ENCODE results near the gene CCDC85B.

The CCDC85B gene

DNA sequence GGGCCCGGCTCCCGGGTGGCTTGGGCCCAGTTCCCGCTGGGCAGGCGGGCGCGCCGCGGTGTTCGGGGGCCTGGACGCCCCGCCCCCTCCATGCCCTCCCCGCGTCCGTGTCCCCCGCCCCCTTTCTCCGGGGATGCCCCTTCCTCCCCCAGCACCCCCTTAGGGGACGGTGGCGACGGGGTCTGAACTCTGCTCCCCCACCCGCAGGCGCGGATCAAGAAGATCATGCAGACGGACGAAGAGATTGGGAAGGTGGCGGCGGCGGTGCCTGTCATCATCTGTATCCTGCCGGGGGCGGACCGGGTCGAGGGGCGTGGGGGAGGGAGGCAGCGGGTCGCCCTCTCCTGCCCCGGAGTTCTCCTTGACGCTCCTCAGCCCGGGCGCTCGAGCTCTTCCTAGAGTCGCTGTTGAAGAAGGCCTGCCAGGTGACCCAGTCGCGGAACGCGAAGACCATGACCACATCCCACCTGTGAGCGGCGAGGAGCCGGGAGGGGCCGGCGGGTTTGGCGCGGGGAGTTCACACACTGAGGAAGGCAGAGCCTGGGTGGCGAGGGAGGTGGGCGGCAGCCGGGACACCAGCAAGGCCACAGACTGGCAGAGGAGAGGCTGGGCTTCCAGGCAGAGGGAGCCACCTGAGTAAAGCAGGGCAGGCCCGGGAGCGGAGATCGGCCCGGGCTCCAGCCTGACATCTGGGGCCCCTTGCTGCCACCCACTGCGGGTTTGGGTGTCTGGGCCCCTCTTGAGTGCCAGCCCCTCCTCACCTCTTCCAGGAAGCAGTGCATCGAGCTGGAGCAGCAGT, 29.3 kb downstream of the CCDC85B start:
- H3K36me3 ChIP-seq (ENCODE audit: control insufficient read depth, insufficient read depth, low read length, severe bottlenecking) = peaks cover 21% of the 10 kb centered on the region
- peak; percentile 50 for DNase-seq (ENCODE audit: low read depth)
- H3K9me3 ChIP-seq (ENCODE audit: control insufficient read depth, low read length) = no peaks in the 10 kb centered on the region

DNA sequence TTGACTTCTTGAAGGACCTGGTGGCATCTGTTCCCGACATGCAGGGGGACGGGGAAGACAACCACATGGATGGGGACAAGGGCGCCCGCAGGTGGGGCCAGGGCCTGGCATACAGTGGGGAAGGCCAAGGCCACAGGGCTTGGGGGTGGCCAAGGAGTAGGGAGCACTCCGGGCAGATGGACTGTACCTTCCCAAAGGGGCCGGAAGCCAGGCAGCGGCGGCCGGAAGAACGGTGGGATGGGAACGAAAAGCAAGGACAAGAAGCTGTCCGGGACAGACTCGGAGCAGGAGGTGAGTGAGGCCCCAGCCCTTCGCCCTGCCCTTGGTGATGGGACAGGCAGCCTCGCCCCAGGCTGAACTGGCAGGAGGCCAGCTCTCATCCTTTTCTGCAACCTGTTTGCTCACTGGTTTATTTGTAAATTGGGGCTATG, 29.9 kb downstream of the CCDC85B start:
- Histone ChIP-seq H3K9ac (ENCODE audit: low read length) (peak overlapping the region; percentile 92), H3K36me3 (ENCODE audit: control insufficient read depth, insufficient read depth, low read length, severe bottlenecking) (peaks cover 26% of the 10 kb centered on the region), H3K4me3 (ENCODE audit: low read length) (peak overlapping the region; percentile 92), H3K9me3 (ENCODE audit: control insufficient read depth, low read length) (no peaks in the 10 kb centered on the region), H3K4me1 (ENCODE audit: control insufficient read depth, insufficient read depth, low read length) (peaks cover 39% of the 10 kb centered on the region), H3K27me3 (replicated peaks; ENCODE audit: control insufficient read depth, insufficient read depth, low read length) (no peaks in the 10 kb centered on the region)
- no peak for DNase-seq (ENCODE audit: low read depth)

More for the DNA sequence above, 29.3 kb downstream of the CCDC85B start:
- H3K9ac ChIP-seq (ENCODE audit: low read length) = peak overlapping the region; percentile 92
- no peaks in the 10 kb centered on the region for H3K27me3 ChIP-seq (replicated peaks; ENCODE audit: control insufficient read depth, insufficient read depth, low read length)
- H3K4me3 ChIP-seq (ENCODE audit: low read length) = peak overlapping the region; percentile 92
- peaks cover 45% of the 10 kb centered on the region for H3K4me1 ChIP-seq (ENCODE audit: control insufficient read depth, insufficient read depth, low read length)

DNA sequence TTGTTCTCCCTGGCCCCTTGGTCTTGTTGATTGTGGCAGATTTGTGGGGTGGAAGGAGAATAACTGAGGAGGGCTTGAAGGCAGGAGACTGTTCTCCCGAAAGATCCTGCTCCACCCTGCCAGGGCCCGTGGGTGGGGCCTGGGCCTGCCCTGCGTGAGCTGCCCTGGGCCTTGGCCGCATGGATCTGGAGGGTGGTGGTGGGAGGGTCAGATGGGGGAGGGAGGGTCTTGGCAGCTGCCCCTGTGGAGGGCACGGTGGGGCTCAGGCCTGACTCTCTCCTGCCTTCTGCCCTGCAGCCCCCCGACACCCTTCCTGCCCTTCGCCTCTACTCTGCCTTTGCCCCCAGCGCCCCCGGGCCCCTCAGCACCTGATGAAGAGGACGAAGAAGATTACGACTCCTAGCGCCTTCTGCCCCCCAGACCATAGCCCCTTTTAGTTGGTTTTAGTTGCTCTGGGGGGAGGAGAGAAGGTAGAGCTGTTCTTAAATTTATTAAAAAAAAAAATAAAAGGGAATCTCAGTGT, 30.6 kb downstream of the CCDC85B start:
- peaks cover 26% of the 10 kb centered on the region for H3K36me3 ChIP-seq (ENCODE audit: control insufficient read depth, insufficient read depth, low read length, severe bottlenecking)
- H3K4me3 ChIP-seq (ENCODE audit: low read length) = peak overlapping the region; percentile 92
- H3K9ac ChIP-seq (ENCODE audit: low read length) = peak overlapping the region; percentile 92

DNA sequence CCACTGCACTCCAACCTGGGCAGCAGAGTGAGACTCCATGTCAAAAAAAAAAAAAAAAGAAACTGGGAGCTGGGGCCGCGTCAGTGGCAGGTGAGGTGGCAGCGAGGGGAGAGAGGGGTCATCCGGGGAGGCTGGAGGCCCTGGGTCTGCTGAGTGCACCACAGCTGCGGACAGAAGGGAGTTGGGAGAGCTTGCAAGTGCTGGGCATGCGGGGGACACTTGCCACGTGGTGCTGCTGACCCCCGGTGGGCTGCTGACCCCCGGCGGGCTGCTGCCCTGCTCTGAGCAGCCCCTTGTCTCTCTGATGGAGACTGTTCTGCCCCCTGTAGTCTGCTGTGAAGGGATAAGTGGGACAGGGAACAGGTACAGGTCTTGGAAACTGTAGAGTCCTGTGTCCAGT, 31.4 kb downstream of the CCDC85B start:
- Histone ChIP-seq H3K9me3 (ENCODE audit: control insufficient read depth, low read length) (no peaks in the 10 kb centered on the region), H3K4me1 (ENCODE audit: control insufficient read depth, insufficient read depth, low read length) (peaks cover 24% of the 10 kb centered on the region), H3K36me3 (ENCODE audit: control insufficient read depth, insufficient read depth, low read length, severe bottlenecking) (peaks cover 26% of the 10 kb centered on the region), H3K4me3 (ENCODE audit: low read length) (no peak overlapping the region), H3K27me3 (replicated peaks; ENCODE audit: control insufficient read depth, insufficient read depth, low read length) (no peaks in the 10 kb centered on the region), H3K9ac (ENCODE audit: low read length) (peak overlapping the region; percentile 60)
- no peak for DNase-seq (ENCODE audit: low read depth)

More for the DNA sequence above, 30.6 kb downstream of the CCDC85B start:
- no peaks in the 10 kb centered on the region for H3K27me3 ChIP-seq (replicated peaks; ENCODE audit: control insufficient read depth, insufficient read depth, low read length)
- H3K4me1 ChIP-seq (ENCODE audit: control insufficient read depth, insufficient read depth, low read length) = peaks cover 32% of the 10 kb centered on the region
- no peak for DNase-seq (ENCODE audit: low read depth)
- no peaks in the 10 kb centered on the region for H3K9me3 ChIP-seq (ENCODE audit: control insufficient read depth, low read length)

DNA sequence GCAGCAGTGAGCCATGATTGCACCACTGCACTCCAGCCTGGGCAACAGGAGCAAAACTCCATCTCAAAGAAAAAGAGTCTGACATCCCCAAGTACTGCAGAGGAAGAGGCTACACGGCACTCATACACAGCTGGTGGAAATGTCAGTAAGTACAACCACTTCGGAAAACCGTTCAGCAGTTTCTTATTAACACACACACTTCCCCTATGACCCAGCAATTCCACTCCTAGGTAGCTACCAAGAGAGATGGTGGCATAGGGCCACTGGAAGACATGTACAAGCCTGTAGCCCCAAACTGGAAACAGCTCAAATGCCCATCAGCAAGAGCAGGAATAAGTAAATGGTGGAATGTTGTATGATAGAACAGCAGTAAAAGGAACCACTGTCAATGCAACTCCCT, 32.1 kb downstream of the CCDC85B start:
- Histone ChIP-seq H3K9me3 (ENCODE audit: control insufficient read depth, low read length) (no peaks in the 10 kb centered on the region), H3K4me3 (ENCODE audit: low read length) (no peak overlapping the region), H3K36me3 (ENCODE audit: control insufficient read depth, insufficient read depth, low read length, severe bottlenecking) (peaks cover 26% of the 10 kb centered on the region), H3K4me1 (ENCODE audit: control insufficient read depth, insufficient read depth, low read length) (peaks cover 17% of the 10 kb centered on the region), H3K9ac (ENCODE audit: low read length) (no peak overlapping the region), H3K27me3 (replicated peaks; ENCODE audit: control insufficient read depth, insufficient read depth, low read length) (no peaks in the 10 kb centered on the region)
- no peak for DNase-seq (ENCODE audit: low read depth)

DNA sequence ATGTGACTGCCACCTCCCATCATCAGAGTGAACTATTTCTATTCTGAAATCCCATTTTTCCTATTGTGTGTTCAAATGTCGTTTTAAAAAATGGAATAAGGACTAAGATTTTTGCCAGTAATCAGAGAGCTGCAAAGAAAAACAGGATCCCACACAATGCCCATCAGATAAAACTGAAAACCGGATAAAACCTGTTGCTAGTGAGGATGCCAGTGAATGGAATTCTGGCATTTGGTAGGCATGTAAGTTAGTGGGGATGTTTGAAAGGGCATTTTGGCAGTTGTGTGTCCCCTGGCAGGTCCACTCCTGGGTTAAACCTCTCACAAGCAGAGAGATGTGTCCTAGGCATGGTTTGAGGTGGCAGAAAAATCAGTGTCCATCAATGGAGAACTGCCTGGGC, 34.9 kb downstream of the CCDC85B start:
- DNase-seq (ENCODE audit: low read depth) = no peak
- peaks cover 6% of the 10 kb centered on the region for H3K4me1 ChIP-seq (ENCODE audit: control insufficient read depth, insufficient read depth, low read length)
- H3K9ac ChIP-seq (ENCODE audit: low read length) = no peak overlapping the region
- H3K27me3 ChIP-seq (replicated peaks; ENCODE audit: control insufficient read depth, insufficient read depth, low read length) = no peaks in the 10 kb centered on the region
- H3K9me3 ChIP-seq (ENCODE audit: control insufficient read depth, low read length) = no peaks in the 10 kb centered on the region
- no peak overlapping the region for H3K4me3 ChIP-seq (ENCODE audit: low read length)
- H3K36me3 ChIP-seq (ENCODE audit: control insufficient read depth, insufficient read depth, low read length, severe bottlenecking) = peaks cover 26% of the 10 kb centered on the region

DNA sequence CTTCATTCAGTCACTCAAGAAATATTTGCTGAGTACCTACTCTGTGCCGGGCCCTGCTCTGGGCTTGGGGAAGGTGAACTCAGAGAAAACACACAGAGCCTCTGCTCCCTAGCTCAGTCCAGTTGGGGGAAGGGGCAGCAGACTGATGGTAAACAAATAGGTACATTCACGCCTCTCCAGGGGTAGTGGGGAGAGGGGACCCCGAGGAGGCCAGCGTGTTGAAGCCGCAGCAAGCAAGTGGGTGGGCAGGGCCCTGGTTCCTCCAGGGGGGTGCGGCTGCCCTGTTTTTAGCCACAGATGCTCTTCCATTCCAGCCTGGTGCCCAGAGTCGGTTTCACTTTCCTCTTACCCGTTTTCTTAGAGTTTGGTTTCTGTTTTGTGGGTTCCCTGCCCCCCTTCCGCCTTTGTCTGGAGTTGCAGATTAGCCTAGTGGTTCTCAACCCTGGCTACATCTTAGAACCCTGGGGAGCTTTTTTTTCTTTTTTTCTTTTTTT, 37.5 kb downstream of the CCDC85B start:
- H3K27me3 ChIP-seq (replicated peaks; ENCODE audit: control insufficient read depth, insufficient read depth, low read length) = no peaks in the 10 kb centered on the region
- H3K9me3 ChIP-seq (ENCODE audit: control insufficient read depth, low read length) = no peaks in the 10 kb centered on the region
- no peak overlapping the region for H3K4me3 ChIP-seq (ENCODE audit: low read length)
- DNase-seq (ENCODE audit: low read depth) = no peak
- H3K4me1 ChIP-seq (ENCODE audit: control insufficient read depth, insufficient read depth, low read length) = peaks cover 12% of the 10 kb centered on the region
- no peak overlapping the region for H3K9ac ChIP-seq (ENCODE audit: low read length)
- peaks cover 15% of the 10 kb centered on the region for H3K36me3 ChIP-seq (ENCODE audit: control insufficient read depth, insufficient read depth, low read length, severe bottlenecking)

DNA sequence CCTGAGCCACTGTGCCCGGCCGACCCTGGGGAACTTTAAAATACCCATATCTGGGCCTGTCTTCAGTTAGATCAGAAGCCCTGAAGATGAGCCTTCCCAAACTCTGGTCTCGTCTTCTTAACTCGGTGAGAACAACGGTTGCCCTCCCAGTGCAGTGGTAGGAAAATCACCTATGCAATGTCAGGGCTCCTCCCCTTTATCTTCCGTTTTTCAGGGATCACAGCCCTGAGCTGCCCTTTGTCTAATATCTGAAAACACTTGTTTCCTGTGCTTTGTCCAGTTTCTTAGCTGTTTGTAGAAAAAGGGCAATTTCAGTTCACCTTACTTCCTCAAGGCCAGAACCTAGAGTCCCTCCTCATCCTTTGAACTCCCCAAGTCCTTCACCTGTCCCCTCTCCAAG, 38.2 kb downstream of the CCDC85B start:
- Histone ChIP-seq H3K9me3 (ENCODE audit: control insufficient read depth, low read length) (no peaks in the 10 kb centered on the region), H3K9ac (ENCODE audit: low read length) (no peak overlapping the region), H3K4me1 (ENCODE audit: control insufficient read depth, insufficient read depth, low read length) (peaks cover 12% of the 10 kb centered on the region), H3K36me3 (ENCODE audit: control insufficient read depth, insufficient read depth, low read length, severe bottlenecking) (peaks cover 7% of the 10 kb centered on the region), H3K27me3 (replicated peaks; ENCODE audit: control insufficient read depth, insufficient read depth, low read length) (no peaks in the 10 kb centered on the region), H3K4me3 (ENCODE audit: low read length) (no peak overlapping the region)
- no peak for DNase-seq (ENCODE audit: low read depth)

DNA sequence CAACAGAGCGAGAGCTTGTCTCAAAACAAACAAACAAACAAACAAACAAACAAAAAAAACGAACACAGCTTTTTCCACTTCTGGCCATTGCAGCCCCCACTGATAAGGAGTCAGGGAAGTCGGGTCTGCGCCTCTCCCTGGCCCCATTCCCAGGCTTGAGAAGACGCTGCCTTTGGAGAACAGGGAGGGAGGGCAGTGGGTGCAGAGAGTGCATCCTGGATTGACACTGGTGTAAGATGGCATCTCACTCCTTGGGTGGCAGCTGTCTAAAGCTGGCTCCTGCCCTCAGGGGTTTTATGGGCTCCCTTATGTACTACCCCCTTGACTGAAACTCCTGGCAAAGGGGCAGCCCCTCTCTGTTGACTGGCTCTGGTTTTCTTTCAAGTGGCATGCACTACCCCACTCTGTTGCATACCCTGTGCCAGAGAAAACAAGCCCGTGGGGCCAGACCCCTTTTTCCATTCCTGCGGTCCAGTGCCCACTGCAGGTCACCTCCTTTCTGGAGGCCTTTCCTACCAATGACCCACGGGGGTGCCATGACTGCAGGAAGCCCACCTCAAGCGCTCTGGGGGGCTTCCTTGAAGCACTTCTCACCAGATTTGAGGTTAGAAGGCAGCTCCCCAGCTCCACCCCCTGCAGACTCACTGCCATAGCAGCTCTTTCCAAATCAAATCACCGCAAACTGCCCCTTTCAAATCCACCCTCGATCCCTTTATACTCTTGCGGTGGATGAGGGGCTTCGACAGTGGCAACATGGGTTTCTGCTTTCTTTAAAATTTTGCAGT, 41.5 kb downstream of the CCDC85B start:
- Histone ChIP-seq H3K9ac (ENCODE audit: low read length) (no peak overlapping the region), H3K4me1 (ENCODE audit: control insufficient read depth, insufficient read depth, low read length) (peaks cover 12% of the 10 kb centered on the region), H3K9me3 (ENCODE audit: control insufficient read depth, low read length) (no peaks in the 10 kb centered on the region), H3K27me3 (replicated peaks; ENCODE audit: control insufficient read depth, insufficient read depth, low read length) (no peaks in the 10 kb centered on the region), H3K4me3 (ENCODE audit: low read length) (no peak overlapping the region), H3K36me3 (ENCODE audit: control insufficient read depth, insufficient read depth, low read length, severe bottlenecking) (no peaks in the 10 kb centered on the region)
- no peak for DNase-seq (ENCODE audit: low read depth)

DNA sequence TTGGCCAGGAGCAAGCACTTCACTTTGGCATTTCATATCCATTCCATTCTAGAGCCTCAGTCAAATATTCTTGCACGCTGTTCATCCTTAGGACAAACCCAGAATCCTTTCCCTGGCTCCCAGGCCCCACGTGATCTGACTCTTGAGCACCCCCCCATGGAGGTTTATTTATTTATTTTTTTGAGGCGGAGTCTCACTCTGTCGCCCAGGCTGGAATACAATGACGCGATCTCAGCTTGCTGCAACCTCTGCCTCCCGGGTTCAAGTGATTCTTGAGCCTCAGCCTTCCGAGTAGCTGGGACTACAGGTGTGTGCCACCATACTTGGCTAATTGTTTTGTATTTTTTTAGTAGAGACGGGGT, 42.1 kb downstream of the CCDC85B start:
- no peak overlapping the region for H3K9ac ChIP-seq (ENCODE audit: low read length)
- H3K36me3 ChIP-seq (ENCODE audit: control insufficient read depth, insufficient read depth, low read length, severe bottlenecking) = no peaks in the 10 kb centered on the region
- H3K4me1 ChIP-seq (ENCODE audit: control insufficient read depth, insufficient read depth, low read length) = peaks cover 12% of the 10 kb centered on the region
- H3K27me3 ChIP-seq (replicated peaks; ENCODE audit: control insufficient read depth, insufficient read depth, low read length) = no peaks in the 10 kb centered on the region
- DNase-seq (ENCODE audit: low read depth) = peak; percentile 21
- no peak overlapping the region for H3K4me3 ChIP-seq (ENCODE audit: low read length)
- no peaks in the 10 kb centered on the region for H3K9me3 ChIP-seq (ENCODE audit: control insufficient read depth, low read length)

DNA sequence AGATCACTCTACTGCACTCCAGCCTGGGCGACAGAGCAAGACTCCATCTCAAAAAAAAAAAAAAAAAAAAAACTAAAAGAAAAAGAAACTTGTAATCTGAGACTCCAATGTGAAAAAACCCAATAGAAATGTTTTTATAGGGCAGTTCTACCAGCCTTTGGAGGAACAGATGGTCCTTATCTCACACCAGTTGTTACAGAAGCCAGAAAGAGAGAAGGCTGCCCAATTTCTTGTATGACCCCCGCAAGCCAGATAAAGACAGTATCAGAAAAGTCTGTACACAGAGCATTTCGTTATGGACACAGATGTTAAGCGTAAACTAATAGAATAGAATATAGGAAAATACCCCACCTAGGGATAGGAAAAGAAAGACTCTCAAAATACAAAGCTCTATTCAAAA, 43.5 kb downstream of the CCDC85B start:
- H3K9me3 ChIP-seq (ENCODE audit: control insufficient read depth, low read length) = no peaks in the 10 kb centered on the region
- DNase-seq (ENCODE audit: low read depth) = peak; percentile 19

More for the DNA sequence above, 43.5 kb downstream of the CCDC85B start:
- Histone ChIP-seq H3K4me3 (ENCODE audit: low read length) (no peak overlapping the region), H3K36me3 (ENCODE audit: control insufficient read depth, insufficient read depth, low read length, severe bottlenecking) (no peaks in the 10 kb centered on the region), H3K9ac (ENCODE audit: low read length) (no peak overlapping the region), H3K27me3 (replicated peaks; ENCODE audit: control insufficient read depth, insufficient read depth, low read length) (no peaks in the 10 kb centered on the region), H3K4me1 (ENCODE audit: control insufficient read depth, insufficient read depth, low read length) (peaks cover 12% of the 10 kb centered on the region)
